DND-41 (cell line): ENCODE results near the gene ATP12A.

Source experiments
- ATAC-seq: fragments of 200-7000 bp; cut with Tn5 transposase; 3 replicates; pipeline ENCODE4 v1.9.1; 2021; ENCODE audit warnings: low read depth; ENCODE audit not compliant: insufficient read depth
- DNase-seq: peaks from one replicate; pipeline ENCODE4 v3.0.0-alpha.2; 2020
- H2AFZ ChIP-seq: 2 replicates; pipeline ENCODE4 v1.6.0; 2012; ENCODE audit warnings: low read depth, low read length
- H3K27ac ChIP-seq: 2 replicates; pipeline ENCODE4 v1.5.1; 2012; ENCODE audit warnings: low read length, inconsistent platforms
- H3K27me3 ChIP-seq: fragments of 200-600 bp; sonication (generic); 2 replicates; pipeline ENCODE4 v1.6.0; 2012; ENCODE audit warnings: low read length, mild to moderate bottlenecking, inconsistent platforms; ENCODE audit not compliant: insufficient read depth, poor library complexity
- H3K36me3 ChIP-seq: 2 replicates; pipeline ENCODE4 v1.5.1; 2012; ENCODE audit warnings: low read length, inconsistent platforms; ENCODE audit not compliant: insufficient read depth
- H3K4me1 ChIP-seq: 2 replicates; pipeline ENCODE4 v1.5.1; 2012; ENCODE audit warnings: mild to moderate bottlenecking, low read length; ENCODE audit not compliant: insufficient read depth
- H3K4me2 ChIP-seq: 2 replicates; pipeline ENCODE4 v1.6.0; 2012; ENCODE audit warnings: mild to moderate bottlenecking, moderate library complexity, low read length, inconsistent platforms; ENCODE audit not compliant: insufficient read depth
- H3K4me3 ChIP-seq, 2 experiments: fragments of 200-600 bp in 1 of 2; shearing (Covaris generic) in 1 of 2; 2 replicates each; pipeline ENCODE4 v1.5.1; 2012 to 2016; ENCODE audit warnings: inconsistent platforms in 2 of 2, low read length in 2 of 2, mild to moderate bottlenecking in 2 of 2, low read depth in 1 of 2, moderate library complexity in 1 of 2
- H3K79me2 ChIP-seq: 2 replicates; pipeline ENCODE4 v1.6.0; 2012; ENCODE audit warnings: low read length, inconsistent platforms; ENCODE audit not compliant: insufficient read depth
- H3K9ac ChIP-seq: 2 replicates; pipeline ENCODE4 v1.6.0; 2012; ENCODE audit warnings: low read depth, mild to moderate bottlenecking, inconsistent platforms, low read length, moderate library complexity
- H3K9me3 ChIP-seq: 2 replicates; pipeline ENCODE4 v1.5.1; 2012; ENCODE audit warnings: low read length, moderate library complexity, mild to moderate bottlenecking, inconsistent platforms; ENCODE audit not compliant: insufficient read depth, severe bottlenecking
- H4K20me1 ChIP-seq: 2 replicates; pipeline ENCODE4 v1.6.0; 2012; ENCODE audit warnings: low read length; ENCODE audit not compliant: insufficient read depth
- CTCF ChIP-seq: IDR thresholded peaks from 2 replicates; pipeline ENCODE4 v1.5.1; 2012; ENCODE audit warnings: borderline replicate concordance, low read length, moderate library complexity, mild to moderate bottlenecking; ENCODE audit not compliant: poor library complexity, severe bottlenecking; ENCODE audit errors: extremely low read depth
- EZH2 ChIP-seq: IDR thresholded peaks from 3 replicates; pipeline ENCODE4 v1.6.1; 2012; ENCODE audit warnings: borderline replicate concordance, low read depth, mild to moderate bottlenecking, moderate library complexity, low read length, inconsistent platforms; ENCODE audit not compliant: severe bottlenecking

ATP12A gene

DNA sequence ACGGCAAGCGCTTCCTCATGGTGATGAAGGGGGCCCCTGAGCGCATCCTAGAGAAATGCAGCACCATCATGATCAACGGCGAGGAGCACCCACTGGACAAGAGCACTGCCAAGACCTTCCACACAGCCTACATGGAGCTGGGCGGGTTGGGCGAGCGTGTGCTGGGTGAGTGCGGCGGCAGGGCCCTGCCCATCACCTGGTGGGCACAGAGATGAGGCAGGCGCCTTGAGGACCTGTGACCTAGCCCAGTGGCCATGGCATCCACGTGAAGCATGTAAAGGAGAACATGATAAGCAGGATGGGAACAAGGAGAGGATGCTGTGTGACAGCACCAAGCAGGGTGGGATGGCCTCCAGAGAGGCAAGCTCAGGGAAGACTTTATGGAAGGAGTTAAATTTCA lies 18.5 kb downstream of the ATP12A start:
- peaks cover 11% of the 10 kb centered on the region for H3K27me3 ChIP-seq
- no peaks in the 10 kb centered on the region for H3K36me3 ChIP-seq

GRCh38 chr13:24699541-24699940 lies 19.3 kb downstream of the ATP12A start:
- no peak overlapping the region for H3K4me3 ChIP-seq
- H3K36me3 ChIP-seq = no peaks in the 10 kb centered on the region
- no peak for TF ChIP-seq CTCF
- TF ChIP-seq EZH2 = no peak
- no peak overlapping the region for H3K27ac ChIP-seq
- no peaks in the 10 kb centered on the region for H3K9me3 ChIP-seq
- H3K27me3 ChIP-seq = peaks cover 11% of the 10 kb centered on the region
- H3K4me2 ChIP-seq = no peak overlapping the region
- no peaks in the 10 kb centered on the region for H3K79me2 ChIP-seq
- ATAC-seq = no peak
- H2AFZ ChIP-seq = no peak overlapping the region
- no peak overlapping the region for H3K9ac ChIP-seq
- DNase-seq = no peak
- no peaks in the 10 kb centered on the region for H3K4me1 ChIP-seq
- no peaks in the 10 kb centered on the region for H4K20me1 ChIP-seq

More for the DNA sequence above, 18.5 kb downstream of the ATP12A start:
- Histone ChIP-seq H2AFZ (no peak overlapping the region), H3K79me2 (no peaks in the 10 kb centered on the region), H4K20me1 (no peaks in the 10 kb centered on the region), H3K4me1 (no peaks in the 10 kb centered on the region), H3K9ac (no peak overlapping the region), H3K4me2 (no peak overlapping the region), H3K27ac (no peak overlapping the region), H3K4me3 (no peak overlapping the region), H3K9me3 (no peaks in the 10 kb centered on the region)
- TF ChIP-seq CTCF (no peak), EZH2 (no peak)
- ATAC-seq (no peak), DNase-seq (no peak)

DNA sequence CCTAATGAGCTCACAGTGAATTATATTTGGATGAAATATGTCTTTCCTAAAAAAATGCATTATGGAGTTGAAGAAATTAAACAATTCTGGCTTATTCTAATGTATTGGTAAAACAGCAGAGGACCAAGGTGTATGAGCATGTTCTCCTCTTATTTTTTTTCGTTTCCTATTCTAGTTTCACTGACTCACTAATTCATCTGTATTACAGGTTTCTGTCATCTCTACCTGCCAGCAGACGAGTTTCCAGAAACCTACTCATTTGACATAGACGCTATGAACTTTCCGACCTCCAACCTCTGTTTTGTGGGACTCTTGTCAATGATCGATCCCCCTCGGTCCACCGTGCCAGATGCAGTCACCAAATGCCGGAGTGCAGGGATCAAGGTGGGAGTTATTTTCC lies 20.3 kb downstream of the ATP12A start:
- TF ChIP-seq CTCF (no peak), EZH2 (no peak)
- H3K4me2 ChIP-seq = no peak overlapping the region

More for the DNA sequence above, 20.3 kb downstream of the ATP12A start:
- no peaks in the 10 kb centered on the region for H4K20me1 ChIP-seq
- peaks cover 12% of the 10 kb centered on the region for H3K27me3 ChIP-seq
- H3K9me3 ChIP-seq = no peaks in the 10 kb centered on the region
- DNase-seq = no peak
- no peaks in the 10 kb centered on the region for H3K36me3 ChIP-seq
- no peaks in the 10 kb centered on the region for H3K79me2 ChIP-seq
- no peak overlapping the region for H2AFZ ChIP-seq
- no peak overlapping the region for H3K27ac ChIP-seq
- ATAC-seq = no peak
- H3K4me1 ChIP-seq = no peaks in the 10 kb centered on the region
- no peak overlapping the region for H3K4me3 ChIP-seq
- no peak overlapping the region for H3K9ac ChIP-seq
